ENCODE results near the gene DGKK.

GRCh38 chrX:50475208-50475607 lies 4.6 kb upstream of the DGKK start:
- TF ChIP-seq POLR2AphosphoS5 (IDR thresholded peaks at IDR 0.05; ENCODE audit: low read depth, low read length): no peak
- TF ChIP-seq POLR2A (IDR thresholded peaks at IDR 0.05; ENCODE audit: low read depth, low read length): no peak
- TF ChIP-seq TAF1 (IDR thresholded peaks at IDR 0.05; ENCODE audit: borderline replicate concordance, low read depth, low read length): no peak
